Measurements from ENCODE around the gene NIN. TPM values are rescaled to one million over a fixed set of nuclear protein-coding genes. Genes with fewer than 3 reads are reported as not detected.
A peak's percentile ranks its signal among the peaks of the same experiment; 100 is the strongest.

NIN gene, protein sequence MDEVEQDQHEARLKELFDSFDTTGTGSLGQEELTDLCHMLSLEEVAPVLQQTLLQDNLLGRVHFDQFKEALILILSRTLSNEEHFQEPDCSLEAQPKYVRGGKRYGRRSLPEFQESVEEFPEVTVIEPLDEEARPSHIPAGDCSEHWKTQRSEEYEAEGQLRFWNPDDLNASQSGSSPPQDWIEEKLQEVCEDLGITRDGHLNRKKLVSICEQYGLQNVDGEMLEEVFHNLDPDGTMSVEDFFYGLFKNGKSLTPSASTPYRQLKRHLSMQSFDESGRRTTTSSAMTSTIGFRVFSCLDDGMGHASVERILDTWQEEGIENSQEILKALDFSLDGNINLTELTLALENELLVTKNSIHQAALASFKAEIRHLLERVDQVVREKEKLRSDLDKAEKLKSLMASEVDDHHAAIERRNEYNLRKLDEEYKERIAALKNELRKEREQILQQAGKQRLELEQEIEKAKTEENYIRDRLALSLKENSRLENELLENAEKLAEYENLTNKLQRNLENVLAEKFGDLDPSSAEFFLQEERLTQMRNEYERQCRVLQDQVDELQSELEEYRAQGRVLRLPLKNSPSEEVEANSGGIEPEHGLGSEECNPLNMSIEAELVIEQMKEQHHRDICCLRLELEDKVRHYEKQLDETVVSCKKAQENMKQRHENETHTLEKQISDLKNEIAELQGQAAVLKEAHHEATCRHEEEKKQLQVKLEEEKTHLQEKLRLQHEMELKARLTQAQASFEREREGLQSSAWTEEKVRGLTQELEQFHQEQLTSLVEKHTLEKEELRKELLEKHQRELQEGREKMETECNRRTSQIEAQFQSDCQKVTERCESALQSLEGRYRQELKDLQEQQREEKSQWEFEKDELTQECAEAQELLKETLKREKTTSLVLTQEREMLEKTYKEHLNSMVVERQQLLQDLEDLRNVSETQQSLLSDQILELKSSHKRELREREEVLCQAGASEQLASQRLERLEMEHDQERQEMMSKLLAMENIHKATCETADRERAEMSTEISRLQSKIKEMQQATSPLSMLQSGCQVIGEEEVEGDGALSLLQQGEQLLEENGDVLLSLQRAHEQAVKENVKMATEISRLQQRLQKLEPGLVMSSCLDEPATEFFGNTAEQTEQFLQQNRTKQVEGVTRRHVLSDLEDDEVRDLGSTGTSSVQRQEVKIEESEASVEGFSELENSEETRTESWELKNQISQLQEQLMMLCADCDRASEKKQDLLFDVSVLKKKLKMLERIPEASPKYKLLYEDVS (N-terminal part only)
- 11.2 and 16.9 TPM in 2 replicates for total RNA-seq (2022)
- Bru-seq, nascent RNA: percentile 56 among the genes with signal in this experiment
- percentile 61 among the genes with signal in this experiment for BruChase-seq, experiment 1, labeled RNA remaining after a 2-hour chase
- BruChase-seq, experiment 2, labeled RNA remaining after a 6-hour chase: percentile 68 among the genes with signal in this experiment
- long read RNA-seq, full-length matches to known transcripts: 2 of 4 reads
- long read RNA-seq, partial matches to known transcripts: 1 of 4 reads
- long read RNA-seq, other reads (novel, unspliced or antisense): 1 of 4 reads

DNA sequence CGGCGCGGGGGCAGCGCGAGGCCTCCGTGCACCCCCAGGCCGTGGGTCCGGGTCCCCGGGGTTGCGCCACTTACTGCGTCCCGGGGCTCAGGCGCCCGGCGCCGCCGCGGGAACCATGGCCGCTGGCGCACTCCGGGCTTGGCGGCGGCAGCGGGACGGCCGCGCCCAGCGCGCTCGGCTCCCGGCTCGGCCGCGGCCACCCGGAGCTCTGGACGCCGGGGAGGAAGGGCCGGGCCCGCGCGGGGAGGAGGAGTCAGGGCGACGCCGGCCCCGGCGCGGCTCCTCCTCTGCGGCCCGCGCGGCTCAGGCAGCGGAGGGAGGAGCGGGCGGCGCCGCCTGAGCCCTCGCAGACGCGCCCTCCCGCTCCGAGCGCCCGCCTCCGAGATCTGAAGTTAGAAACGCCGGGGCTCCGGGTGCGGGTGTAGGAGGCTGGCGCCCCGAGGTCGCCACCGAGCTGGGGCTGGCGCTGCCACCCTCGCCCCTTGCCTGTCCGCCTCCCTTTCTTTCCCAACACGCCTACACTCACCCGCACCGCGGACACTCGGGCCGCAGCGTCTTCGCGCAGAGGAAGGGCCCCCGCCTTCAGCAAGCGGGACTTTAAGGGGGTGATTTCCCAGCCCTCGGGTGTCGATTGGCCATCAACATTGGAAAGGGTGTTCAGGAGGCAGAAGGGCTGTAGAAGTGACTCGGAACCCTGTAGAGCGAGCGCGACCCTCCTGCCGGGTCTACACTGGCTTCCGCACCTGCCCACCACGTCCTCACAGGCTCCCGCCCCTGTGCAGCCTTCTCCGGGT, at the start of gene NIN:
Gene NIN, minus strand, starts transcription at position 231 of the 794 bp plus-strand sequence. CDS start 9,106 bp downstream, outside the sequence.
- POLR2A ChIA-PET: no interaction called here
- peak within 1 kb of the TSS; percentile 71 for H3K4me3 ChIP-seq (ENCODE audit: low read depth, low read length)
- H3K27ac Mint-ChIP-seq (ENCODE audit: unreplicated experiment): no peak within 1 kb of the TSS
- H3K27me3 Mint-ChIP-seq (ENCODE audit: insufficient read depth, unreplicated experiment): peaks cover 24% of the 10 kb centered on the region
- H3K9me3 Mint-ChIP-seq (ENCODE audit: unreplicated experiment): no peaks in the 10 kb centered on the region
- TF ChIP-seq, protein P1, sequence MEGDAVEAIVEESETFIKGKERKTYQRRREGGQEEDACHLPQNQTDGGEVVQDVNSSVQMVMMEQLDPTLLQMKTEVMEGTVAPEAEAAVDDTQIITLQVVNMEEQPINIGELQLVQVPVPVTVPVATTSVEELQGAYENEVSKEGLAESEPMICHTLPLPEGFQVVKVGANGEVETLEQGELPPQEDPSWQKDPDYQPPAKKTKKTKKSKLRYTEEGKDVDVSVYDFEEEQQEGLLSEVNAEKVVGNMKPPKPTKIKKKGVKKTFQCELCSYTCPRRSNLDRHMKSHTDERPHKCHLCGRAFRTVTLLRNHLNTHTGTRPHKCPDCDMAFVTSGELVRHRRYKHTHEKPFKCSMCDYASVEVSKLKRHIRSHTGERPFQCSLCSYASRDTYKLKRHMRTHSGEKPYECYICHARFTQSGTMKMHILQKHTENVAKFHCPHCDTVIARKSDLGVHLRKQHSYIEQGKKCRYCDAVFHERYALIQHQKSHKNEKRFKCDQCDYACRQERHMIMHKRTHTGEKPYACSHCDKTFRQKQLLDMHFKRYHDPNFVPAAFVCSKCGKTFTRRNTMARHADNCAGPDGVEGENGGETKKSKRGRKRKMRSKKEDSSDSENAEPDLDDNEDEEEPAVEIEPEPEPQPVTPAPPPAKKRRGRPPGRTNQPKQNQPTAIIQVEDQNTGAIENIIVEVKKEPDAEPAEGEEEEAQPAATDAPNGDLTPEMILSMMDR (IDR thresholded peaks at IDR 0.05; ENCODE audit: insufficient read depth in 1 of 2, low read depth in 1 of 2, low read length in 1 of 2, severe bottlenecking in 1 of 2, unreplicated experiment in 1 of 2): no peak
- no peaks in the 10 kb centered on the region for H3K36me3 Mint-ChIP-seq (ENCODE audit: insufficient read depth, unreplicated experiment)
- intact Hi-C loops (cut with micrococcal nuclease; ENCODE audit: unreplicated experiment): no loop called here
- peaks cover 33% of the 10 kb centered on the region for H3K4me1 ChIP-seq
- peaks cover 23% of the 10 kb centered on the region for H3K4me1 Mint-ChIP-seq (ENCODE audit: low read depth, unreplicated experiment)
- no peaks in the 10 kb centered on the region for H3K9me3 ChIP-seq
- no peaks in the 10 kb centered on the region for H3K36me3 ChIP-seq (ENCODE audit: control insufficient read depth, insufficient read depth, low read length)
- BruUV-seq (replicated peaks): no TSS peak
- H3K4me3 Mint-ChIP-seq (ENCODE audit: unreplicated experiment): peak within 1 kb of the TSS; percentile 66
- CTCF ChIA-PET: interaction anchor here (1.0 kb wide), 1 partner anchor 29 kb away, joined by 4 read pairs; no protein-coding TSS in a partner anchor
- H3K27me3 ChIP-seq (replicated peaks; ENCODE audit: control insufficient read depth, insufficient read depth, low read length): peaks cover 7% of the 10 kb centered on the region; the same call in 1 of the 2 replicates
- DNase-seq: peak; percentile 57 to 80

GRCh38 chr14:50875359-50876070, 44.6 kb upstream of the NIN start:
- H3K9me3 Mint-ChIP-seq (ENCODE audit: unreplicated experiment): no peaks in the 10 kb centered on the region
- H3K36me3 Mint-ChIP-seq (ENCODE audit: insufficient read depth, unreplicated experiment): no peaks in the 10 kb centered on the region
- H3K4me1 Mint-ChIP-seq (ENCODE audit: low read depth, unreplicated experiment): no peaks in the 10 kb centered on the region
- Histone ChIP-seq H3K27me3 (replicated peaks; ENCODE audit: control insufficient read depth, insufficient read depth, low read length) (no peaks in the 10 kb centered on the region), H3K4me1 (no peaks in the 10 kb centered on the region), H3K9me3 (no peaks in the 10 kb centered on the region), H3K36me3 (ENCODE audit: control insufficient read depth, insufficient read depth, low read length) (no peaks in the 10 kb centered on the region), H3K4me3 (ENCODE audit: low read depth, low read length) (no peak overlapping the region)
- H3K27me3 Mint-ChIP-seq (ENCODE audit: insufficient read depth, unreplicated experiment): peaks cover 3% of the 10 kb centered on the region
- ChIA-PET CTCF (no interaction called here), POLR2A (no interaction called here)
- no TSS peak for BruUV-seq (replicated peaks)
- no peak overlapping the region for H3K4me3 Mint-ChIP-seq (ENCODE audit: unreplicated experiment)
- DNase-seq: no peak
- TF ChIP-seq, protein P1 (IDR thresholded peaks at IDR 0.05; ENCODE audit: insufficient read depth in 1 of 2, low read depth in 1 of 2, low read length in 1 of 2, severe bottlenecking in 1 of 2, unreplicated experiment in 1 of 2): no peak
- intact Hi-C loops (cut with micrococcal nuclease; ENCODE audit: unreplicated experiment): no loop called here
- H3K27ac Mint-ChIP-seq (ENCODE audit: unreplicated experiment): no peak overlapping the region
